H9 (cell line): ENCODE results near the gene TBR1. TPM values are rescaled to one million over a fixed set of nuclear protein-coding genes. Genes with fewer than 3 reads are reported as not detected.

Experiments
- DNase-seq: peaks from one replicate; pipeline ENCODE4 v3.0.0-alpha.2; 2017
- H2AFZ ChIP-seq: one replicate; pipeline ENCODE4 v1.6.1; 2013; ENCODE audit warnings: mild to moderate bottlenecking, low read length, control low read depth, moderate library complexity
- H2AK5ac ChIP-seq: 2 replicates; pipeline ENCODE4 v1.6.1; 2013; ENCODE audit warnings: low read length, control low read depth, mixed read lengths; ENCODE audit not compliant: insufficient read length
- H2BK120ac ChIP-seq: one replicate; pipeline ENCODE4 v1.6.1; 2013; ENCODE audit warnings: low read depth, mild to moderate bottlenecking, low read length, control low read depth, inconsistent platforms; ENCODE audit not compliant: poor library complexity, severe bottlenecking
- H2BK12ac ChIP-seq: 2 replicates; pipeline ENCODE4 v1.6.1; 2013; ENCODE audit warnings: low read length, control low read depth, mixed read lengths, low read depth; ENCODE audit not compliant: insufficient read length
- H2BK15ac ChIP-seq: 2 replicates; pipeline ENCODE4 v1.6.1; 2013; ENCODE audit warnings: low read depth, low read length, control low read depth
- H2BK20ac ChIP-seq: one replicate; pipeline ENCODE4 v1.6.1; 2013; ENCODE audit warnings: low read depth, mild to moderate bottlenecking, low read length, control low read depth, inconsistent platforms; ENCODE audit not compliant: poor library complexity, severe bottlenecking
- H2BK5ac ChIP-seq: 2 replicates; pipeline ENCODE4 v1.6.1; 2013; ENCODE audit warnings: low read length, control low read depth, mixed read lengths; ENCODE audit not compliant: insufficient read length
- H3K14ac ChIP-seq: 2 replicates; pipeline ENCODE4 v1.6.1; 2013; ENCODE audit warnings: low read length, control low read depth; ENCODE audit not compliant: insufficient read depth
- H3K18ac ChIP-seq: 2 replicates; pipeline ENCODE4 v1.6.1; 2013; ENCODE audit warnings: low read depth, mild to moderate bottlenecking, mixed read lengths, low read length, control low read depth; ENCODE audit not compliant: insufficient read length
- H3K23ac ChIP-seq: 2 replicates; pipeline ENCODE4 v1.6.1; 2013; ENCODE audit warnings: low read length, control low read depth, mixed read lengths, low read depth; ENCODE audit not compliant: insufficient read length
- H3K23me2 ChIP-seq: 2 replicates; pipeline ENCODE4 v1.6.1; 2013; ENCODE audit warnings: low read depth, mild to moderate bottlenecking, mixed read lengths, low read length, control low read depth; ENCODE audit not compliant: insufficient read length, poor library complexity, severe bottlenecking
- H3K27ac ChIP-seq: 2 replicates; pipeline ENCODE4 v1.5.1; 2013; ENCODE audit warnings: low read length, control low read depth, mixed read lengths, low read depth; ENCODE audit not compliant: insufficient read length
- H3K27me3 ChIP-seq: 2 replicates; pipeline ENCODE4 v1.6.1; 2013; ENCODE audit warnings: low read length, control low read depth, inconsistent platforms; ENCODE audit not compliant: insufficient read depth
- H3K4ac ChIP-seq: 2 replicates; pipeline ENCODE4 v1.6.1; 2013; ENCODE audit warnings: low read depth, mild to moderate bottlenecking, control low read depth, inconsistent platforms, low read length, moderate library complexity
- H3K4me1 ChIP-seq: 2 replicates; pipeline ENCODE4 v1.6.1; 2013; ENCODE audit warnings: low read length, control low read depth, inconsistent platforms; ENCODE audit not compliant: insufficient read depth
- H3K4me2 ChIP-seq: 2 replicates; pipeline ENCODE4 v1.6.1; 2013; ENCODE audit warnings: low read length, control low read depth, mixed read lengths; ENCODE audit not compliant: insufficient read length, insufficient read depth
- H3K56ac ChIP-seq: 2 replicates; pipeline ENCODE4 v1.6.1; 2013; ENCODE audit warnings: low read depth, mild to moderate bottlenecking, mixed read lengths, low read length, control low read depth; ENCODE audit not compliant: insufficient read length
- H3K79me1 ChIP-seq: 2 replicates; pipeline ENCODE4 v1.6.1; 2013; ENCODE audit warnings: low read depth, mild to moderate bottlenecking, moderate library complexity, low read length, control low read depth, inconsistent platforms; ENCODE audit not compliant: insufficient read depth, poor library complexity, severe bottlenecking
- H3K79me2 ChIP-seq: 2 replicates; pipeline ENCODE4 v1.6.1; 2013; ENCODE audit warnings: low read length, control low read depth, inconsistent platforms; ENCODE audit not compliant: insufficient read depth
- H3K9ac ChIP-seq: 2 replicates; pipeline ENCODE4 v1.6.1; 2013; ENCODE audit warnings: low read length, control low read depth, mixed read lengths; ENCODE audit not compliant: insufficient read length; ENCODE audit errors: extremely low read depth
- H3K9me3 ChIP-seq: one replicate; pipeline ENCODE4 v1.6.1; 2013; ENCODE audit warnings: low read depth, low read length, inconsistent platforms; ENCODE audit not compliant: control insufficient read depth
- H3T11ph ChIP-seq: one replicate; pipeline ENCODE4 v1.6.1; 2013; ENCODE audit warnings: mild to moderate bottlenecking, low read length, control low read depth, inconsistent platforms
- H4K20me1 ChIP-seq: one replicate; pipeline ENCODE4 v1.6.1; 2013; ENCODE audit not compliant: control insufficient read depth, insufficient read length, insufficient read depth
- H4K5ac ChIP-seq: 2 replicates; pipeline ENCODE4 v1.6.1; 2013; ENCODE audit warnings: low read depth, mild to moderate bottlenecking, mixed read lengths, low read length, control low read depth; ENCODE audit not compliant: insufficient read length
- H4K8ac ChIP-seq: replicated peaks from 2 replicates; pipeline ENCODE4 v1.6.1; 2013; ENCODE audit warnings: low read length, control low read depth, mixed read lengths, low read depth; ENCODE audit not compliant: insufficient read length
- H4K91ac ChIP-seq: 2 replicates; pipeline ENCODE4 v1.6.1; 2013; ENCODE audit warnings: low read depth, mild to moderate bottlenecking, moderate library complexity, mixed read lengths, low read length, control low read depth; ENCODE audit not compliant: insufficient read length
- H3K27ac Mint-ChIP-seq, 3 experiments: 2 replicates in 2 of 3; 3 replicates in 1 of 3; pipeline ENCODE4 v1.8.0; 2020 to 2021; ENCODE audit warnings: mixed read lengths in 3 of 3, mild to moderate bottlenecking in 1 of 3, moderate library complexity in 1 of 3
- H3K27me3 Mint-ChIP-seq: 2 replicates; pipeline ENCODE4 v1.8.0; 2021; ENCODE audit warnings: low read depth, mild to moderate bottlenecking, moderate library complexity, mixed read lengths
- H3K36me3 Mint-ChIP-seq, 3 experiments: 2 replicates in 2 of 3; 3 replicates in 1 of 3; pipeline ENCODE4 v1.8.0; 2020 to 2021; ENCODE audit warnings: low read depth in 3 of 3, mixed read lengths in 3 of 3; ENCODE audit not compliant: insufficient read depth in 1 of 3
- H3K4me1 Mint-ChIP-seq, 2 experiments: 2 replicates each; pipeline ENCODE4 v1.8.0; 2020; ENCODE audit warnings: mixed read lengths in 2 of 2
- H3K4me3 Mint-ChIP-seq, 2 experiments: 2 replicates in 1 of 2; 3 replicates in 1 of 2; pipeline ENCODE4 v1.8.0; 2020 to 2021; ENCODE audit warnings: mild to moderate bottlenecking in 2 of 2, mixed read lengths in 2 of 2, moderate library complexity in 1 of 2
- H3K9me3 Mint-ChIP-seq, 2 experiments: 2 replicates in 1 of 2; 3 replicates in 1 of 2; pipeline ENCODE4 v1.8.0; 2020; ENCODE audit warnings: mild to moderate bottlenecking in 2 of 2, mixed read lengths in 2 of 2, moderate library complexity in 1 of 2
- WGBS: extraction: QIAGEN DNeasy Blood & Tissue Kit; methylation state at CpG from one replicate; pipeline ENCODE4 v1.1.7; 2013; ENCODE audit warnings: missing lambda C conversion rate, low lambda C conversion rate, mixed read lengths; ENCODE audit not compliant: insufficient read length; ENCODE audit errors: extremely low coverage; 5-methylcytosine and 5-hydroxymethylcytosine counted together
- total RNA-seq: library from RNA; stranded (reverse); gene quantifications from 2 replicates; pipeline ENCODE4 v1.2.1, GENCODE V29; 2021
- TF ChIP-seq, protein P1 (sequence below): fragments of 200-600 bp; sonication (generic); conservative IDR thresholded peaks from 3 replicates; pipeline ENCODE4 v1.8.0; 2021; ENCODE audit warnings: antibody characterized with exemption, mild to moderate bottlenecking

Gene TBR1
- total RNA-seq, 1 experiment from 2014 or later, result 0.24 TPM

DNA sequence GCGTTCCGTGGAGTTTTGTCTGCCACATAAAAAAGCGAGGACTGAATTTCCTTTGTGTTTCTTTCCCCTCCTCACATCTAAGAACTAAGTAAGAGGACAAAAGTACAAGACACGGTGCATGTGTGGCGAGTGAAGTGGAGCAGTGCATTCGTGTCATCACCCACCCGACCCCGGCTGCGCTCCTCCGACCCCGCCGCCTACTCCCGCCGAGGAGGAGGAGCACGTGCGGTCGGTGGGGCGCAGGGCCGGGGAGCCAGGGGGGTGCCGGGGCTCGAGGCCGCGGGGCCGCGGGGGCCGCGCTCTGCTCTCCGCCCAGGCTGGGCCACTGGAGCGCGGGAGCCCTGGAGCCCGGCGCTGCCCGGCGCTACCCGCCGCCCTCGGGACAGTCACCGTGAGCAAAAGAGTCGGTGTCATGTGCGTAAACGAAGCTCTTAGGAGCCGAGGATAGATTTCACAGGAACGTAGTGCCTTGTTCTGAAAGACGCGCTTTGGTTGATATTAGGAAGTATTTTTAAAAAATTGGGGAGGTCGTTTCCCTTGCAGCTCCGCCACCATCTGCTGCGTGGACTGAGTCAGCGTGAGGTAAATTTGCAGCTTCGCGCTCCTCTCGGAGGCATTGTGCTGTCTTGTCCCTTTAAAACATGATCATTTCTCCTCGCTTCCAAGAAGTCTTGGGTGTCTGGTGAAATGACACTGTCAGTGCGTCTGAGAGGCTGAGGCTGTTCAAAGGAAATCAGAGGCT, 11.0 kb downstream of the TBR1 start:
- H2BK120ac ChIP-seq, result no peak overlapping the region
- Mint-ChIP-seq H3K27ac (peak overlapping the region in 1 of 3 experiments; percentile 42; a peak in 1 of 7 replicates), H3K4me3 (peak overlapping the region; percentile 57 to 79), H3K4me1 (peaks cover 21 to 30% of the 10 kb centered on the region in 2 experiments), H3K36me3 (no peaks in the 10 kb centered on the region), H3K9me3 (peaks cover 0 to 3% of the 10 kb centered on the region in 2 experiments; a peak in 3 of 5 replicates), H3K27me3 (peaks cover 97% of the 10 kb centered on the region)
- H2BK12ac ChIP-seq, result no peak overlapping the region
- no peaks in the 10 kb centered on the region for H3K79me2 ChIP-seq
- peak overlapping the region; percentile 65 for H3K4me2 ChIP-seq
- H3K23ac ChIP-seq, result no peak overlapping the region
- H3K4me1 ChIP-seq, result no peaks in the 10 kb centered on the region
- no peak overlapping the region for H2BK15ac ChIP-seq
- H4K8ac ChIP-seq, result no peak overlapping the region
- TF ChIP-seq, protein P1, sequence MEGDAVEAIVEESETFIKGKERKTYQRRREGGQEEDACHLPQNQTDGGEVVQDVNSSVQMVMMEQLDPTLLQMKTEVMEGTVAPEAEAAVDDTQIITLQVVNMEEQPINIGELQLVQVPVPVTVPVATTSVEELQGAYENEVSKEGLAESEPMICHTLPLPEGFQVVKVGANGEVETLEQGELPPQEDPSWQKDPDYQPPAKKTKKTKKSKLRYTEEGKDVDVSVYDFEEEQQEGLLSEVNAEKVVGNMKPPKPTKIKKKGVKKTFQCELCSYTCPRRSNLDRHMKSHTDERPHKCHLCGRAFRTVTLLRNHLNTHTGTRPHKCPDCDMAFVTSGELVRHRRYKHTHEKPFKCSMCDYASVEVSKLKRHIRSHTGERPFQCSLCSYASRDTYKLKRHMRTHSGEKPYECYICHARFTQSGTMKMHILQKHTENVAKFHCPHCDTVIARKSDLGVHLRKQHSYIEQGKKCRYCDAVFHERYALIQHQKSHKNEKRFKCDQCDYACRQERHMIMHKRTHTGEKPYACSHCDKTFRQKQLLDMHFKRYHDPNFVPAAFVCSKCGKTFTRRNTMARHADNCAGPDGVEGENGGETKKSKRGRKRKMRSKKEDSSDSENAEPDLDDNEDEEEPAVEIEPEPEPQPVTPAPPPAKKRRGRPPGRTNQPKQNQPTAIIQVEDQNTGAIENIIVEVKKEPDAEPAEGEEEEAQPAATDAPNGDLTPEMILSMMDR, result 0 out of 3 replicates have a peak, but pooled peaks have one; percentile 8
- no CpG with 5 or more reads among the region's 54 CpGs for WGBS
- peaks cover 19% of the 10 kb centered on the region for H3K23me2 ChIP-seq
- no peak overlapping the region for H3K27ac ChIP-seq
- H4K91ac ChIP-seq, result no peak overlapping the region
- no peak overlapping the region for H2BK5ac ChIP-seq
- H3K56ac ChIP-seq, result no peak overlapping the region
- no peaks in the 10 kb centered on the region for H3K9me3 ChIP-seq
- DNase-seq, result peak; percentile 41
- no peaks in the 10 kb centered on the region for H3K79me1 ChIP-seq
- H3K14ac ChIP-seq, result no peak overlapping the region
- H2AFZ ChIP-seq, result no peak overlapping the region
- H2BK20ac ChIP-seq, result no peak overlapping the region
- H3K27me3 ChIP-seq, result peaks cover 68% of the 10 kb centered on the region
- no peaks in the 10 kb centered on the region for H4K20me1 ChIP-seq
- no peak overlapping the region for H3K9ac ChIP-seq
- no peak overlapping the region for H3K4ac ChIP-seq
- H3T11ph ChIP-seq, result no peak overlapping the region
- H3K18ac ChIP-seq, result no peak overlapping the region
- no peak overlapping the region for H2AK5ac ChIP-seq
- H4K5ac ChIP-seq, result no peak overlapping the region
